Naive thymus-derived CD4-positive, alpha-beta T cell (primary cell): ENCODE measurements around the gene MRPL2. TPM values are rescaled to one million over a fixed set of nuclear protein-coding genes. Genes with fewer than 3 reads are reported as not detected.

ENCODE experiments used
- ATAC-seq: fragments of 150-1000 bp; cut with Tn5 transposase; 2 replicates; pipeline ENCODE4 v1.10.0; 2021; ENCODE audit warnings: mild to moderate bottlenecking, moderate library complexity
- CTCF ChIA-PET: fragments of 350-600 bp; sonication (Branson Sonifier 250); formaldehyde crosslinking; loops from one replicate; lab custom pipeline; 2021; ENCODE audit warnings: antibody characterized with exemption; lab: Charles Lee
- POLR2A ChIA-PET: fragments of 350-600 bp; sonication (Branson Sonifier 250); formaldehyde crosslinking; loops from one replicate; lab custom pipeline; 2021; ENCODE audit warnings: antibody characterized with exemption, inconsistent platforms; lab: Charles Lee
- DNase-seq, 9 donors: peaks; one replicate each; pipeline versions ENCODE4 v3.0.0 to v3.0.0-alpha.2; 2020 to 2022; ENCODE audit warnings: mixed read lengths in 1 of 9
- H3K27ac ChIP-seq: one replicate; pipeline ENCODE4 v1.7.0; 2013; ENCODE audit warnings: mild to moderate bottlenecking, low read depth, low read length, moderate library complexity
- H3K27me3 ChIP-seq, 2 donors: one replicate each; pipeline ENCODE4 v1.7.0; 2013; ENCODE audit warnings: low read length in 2 of 2, mild to moderate bottlenecking in 2 of 2, moderate library complexity in 2 of 2; ENCODE audit not compliant: control insufficient read depth in 2 of 2, insufficient read depth in 2 of 2
- H3K36me3 ChIP-seq, 3 experiments: 1 replicate in 2 of 3; 2 replicates in 1 of 3; pipeline ENCODE4 v1.7.0; 2013; ENCODE audit warnings: low read length in 3 of 3, mild to moderate bottlenecking in 3 of 3, moderate library complexity in 1 of 3; ENCODE audit not compliant: insufficient read depth in 3 of 3, control insufficient read depth in 2 of 3
- H3K4me1 ChIP-seq, 2 donors: one replicate each; pipeline ENCODE4 v1.7.0; 2013; ENCODE audit warnings: low read length in 2 of 2, mild to moderate bottlenecking in 2 of 2, moderate library complexity in 1 of 2; ENCODE audit not compliant: control insufficient read depth in 2 of 2, insufficient read depth in 2 of 2
- H3K4me3 ChIP-seq: 2 replicates; pipeline ENCODE4 v1.7.0; 2013; ENCODE audit warnings: mild to moderate bottlenecking, low read length
- H3K9me3 ChIP-seq, 3 experiments: 1 replicate in 2 of 3; 2 replicates in 1 of 3; pipeline ENCODE4 v1.7.0; 2013; ENCODE audit warnings: low read length in 3 of 3; ENCODE audit not compliant: control insufficient read depth in 2 of 3
- H3K27ac Mint-ChIP-seq, 9 donors: one replicate each; pipeline ENCODE4 v1.8.0; 2020 to 2022; ENCODE audit warnings: mixed read lengths in 9 of 9, mild to moderate bottlenecking in 8 of 9, moderate library complexity in 5 of 9, inconsistent platforms in 2 of 9
- H3K27me3 Mint-ChIP-seq, 5 donors: one replicate each; pipeline ENCODE4 v1.8.0; 2021 to 2022; ENCODE audit warnings: mixed read lengths in 5 of 5, mild to moderate bottlenecking in 1 of 5
- H3K36me3 Mint-ChIP-seq, 5 donors: one replicate each; pipeline ENCODE4 v1.8.0; 2020 to 2022; ENCODE audit warnings: mixed read lengths in 5 of 5, mild to moderate bottlenecking in 3 of 5, inconsistent platforms in 1 of 5
- H3K4me1 Mint-ChIP-seq, 7 donors: one replicate each; pipeline ENCODE4 v1.8.0; 2020 to 2022; ENCODE audit warnings: mixed read lengths in 7 of 7, mild to moderate bottlenecking in 3 of 7, inconsistent platforms in 1 of 7
- H3K4me3 Mint-ChIP-seq, 10 donors: one replicate each; pipeline ENCODE4 v1.8.0; 2020 to 2022; ENCODE audit warnings: mild to moderate bottlenecking in 10 of 10, mixed read lengths in 10 of 10, moderate library complexity in 6 of 10, inconsistent platforms in 2 of 10
- H3K9me3 Mint-ChIP-seq, 11 donors: one replicate each; pipeline ENCODE4 v1.8.0; 2020 to 2022; ENCODE audit warnings: mixed read lengths in 11 of 11, mild to moderate bottlenecking in 4 of 11, inconsistent platforms in 1 of 11, moderate library complexity in 1 of 11
- intact Hi-C, 2 donors: fragments of 100-400 bp; cut with micrococcal nuclease; formaldehyde crosslinking; loops; one replicate each; pipeline ENCODE4 v1.15.1; 2023
- polyA plus RNA-seq, 2 donors: library from polyadenylated mRNA; unstranded; fragments of 300-500 nt; fragmentation: Illumina TruSeq; gene quantifications; one replicate each; pipeline ENCODE4 v1.2.3, GENCODE V29; 2021
- total RNA-seq, 6 experiments: library from RNA in 5 of 6; stranded (reverse) in 5 of 6; gene quantifications; 1 replicate in 5 of 6; 2 replicates in 1 of 6; pipeline ENCODE4 v1.2.3 and lab custom pipeline; 2021 to 2026

MRPL2 gene
- total and polyA plus RNA-seq, 7 experiments from 2014 or later, result 32.0 to 58.6 (median 48.4) TPM

- CTCF ChIA-PET, result interaction anchor here (1.4 kb wide), 1 partner anchor 135 kb away, joined by 4 read pairs; no protein-coding TSS in a partner anchor
- Mint-ChIP-seq H3K27ac (peak overlapping the region in 5 of 9 donors; percentile 3 to 79 (median 41)), H3K27me3 (peaks cover 0 to 3% (median 0%) of the 10 kb centered on the region in 5 donors), H3K36me3 (peaks cover 0 to 32% (median 8%) of the 10 kb centered on the region in 5 donors), H3K4me3 (no peak overlapping the region), H3K9me3 (peaks cover 0 to under 1% (median 0%) of the 10 kb centered on the region in 11 donors), H3K4me1 (peaks cover 20 to 42% (median 33%) of the 10 kb centered on the region in 7 donors)
- peaks cover 7 to 13% of the 10 kb centered on the region in 2 donors for H3K4me1 ChIP-seq
- no peak for ATAC-seq
- H3K9me3 ChIP-seq, result no peaks in the 10 kb centered on the region
- intact Hi-C loops, result loop anchor here (1.0 to 2.0 kb wide), 3 partner anchors 108 to 134 kb away; no protein-coding TSS in a partner anchor
- no peak overlapping the region for H3K4me3 ChIP-seq
- H3K27ac ChIP-seq, result no peak overlapping the region
- H3K27me3 ChIP-seq, result no peaks in the 10 kb centered on the region
- POLR2A ChIA-PET, result interaction anchor here (0.9 to 2.0 kb wide), 2 partner anchors 28 to 80 kb away, joined by 4 to 9 read pairs; partner anchors contain the start of gene CNPY3
- DNase-seq, result peak in 6 of 9 donors; percentile 16 to 39 (median 29)
- H3K36me3 ChIP-seq, result peaks cover 0 to 67% (median 10%) of the 10 kb centered on the region in 3 experiments
Observed at GRCh38 chr6:43009124-43009523, 50.1 kb downstream of the MRPL2 start.

- no peak for ATAC-seq
- H3K36me3 Mint-ChIP-seq, result peaks cover 0 to 30% (median 8%) of the 10 kb centered on the region in 5 donors
- POLR2A ChIA-PET, result interaction anchor here (1.5 kb wide), 1 partner anchor 49 kb away, joined by 5 read pairs; no protein-coding TSS in a partner anchor
- CTCF ChIA-PET, result no interaction called here
- Histone ChIP-seq H3K9me3 (no peaks in the 10 kb centered on the region), H3K4me1 (no peaks in the 10 kb centered on the region), H3K4me3 (no peak overlapping the region), H3K36me3 (peaks cover 0 to 71% (median 10%) of the 10 kb centered on the region in 3 experiments), H3K27me3 (no peaks in the 10 kb centered on the region), H3K27ac (no peak overlapping the region)
- H3K9me3 Mint-ChIP-seq, result no peaks in the 10 kb centered on the region
- peaks cover 4 to 22% (median 16%) of the 10 kb centered on the region in 7 donors for H3K4me1 Mint-ChIP-seq
- DNase-seq, result no peak
- no peak overlapping the region for H3K4me3 Mint-ChIP-seq
- H3K27ac Mint-ChIP-seq, result peak overlapping the region in 3 of 9 donors; percentile 8 to 64 (median 32)
- H3K27me3 Mint-ChIP-seq, result no peaks in the 10 kb centered on the region
- intact Hi-C loops, result no loop called here
Observed at GRCh38 chr6:43007126-43007525, 52.1 kb downstream of the MRPL2 start.

GRCh38 chr6:43006251-43006650, 53.0 kb downstream of the MRPL2 start:
- H3K36me3 Mint-ChIP-seq, result peaks cover 0 to 26% (median 8%) of the 10 kb centered on the region in 5 donors
- ChIA-PET POLR2A (interaction anchor here (1.5 kb wide), 1 partner anchor 50 kb away, joined by 5 read pairs; no protein-coding TSS in a partner anchor), CTCF (interaction anchor here (0.6 to 1.8 kb wide), 2 partner anchors 137 to 522 kb away, joined by 4 to 7 read pairs; no protein-coding TSS in a partner anchor)
- Histone ChIP-seq H3K4me1 (no peaks in the 10 kb centered on the region), H3K27ac (no peak overlapping the region), H3K27me3 (no peaks in the 10 kb centered on the region), H3K36me3 (peaks cover 0 to 62% (median 9%) of the 10 kb centered on the region in 3 experiments), H3K9me3 (no peaks in the 10 kb centered on the region), H3K4me3 (no peak overlapping the region)
- no peak overlapping the region for H3K4me3 Mint-ChIP-seq
- no peaks in the 10 kb centered on the region for H3K27me3 Mint-ChIP-seq
- H3K27ac Mint-ChIP-seq, result peak overlapping the region in 2 of 9 donors; percentile 3 to 51
- H3K4me1 Mint-ChIP-seq, result peaks cover 0 to 14% (median 7%) of the 10 kb centered on the region in 7 donors
- no peak for ATAC-seq
- no peaks in the 10 kb centered on the region for H3K9me3 Mint-ChIP-seq
- intact Hi-C loops, result no loop called here
- DNase-seq, result no peak

GRCh38 chr6:43005844-43006243, 53.4 kb downstream of the MRPL2 start:
- peaks cover 0 to 12% (median 5%) of the 10 kb centered on the region in 7 donors for H3K4me1 Mint-ChIP-seq
- peaks cover 0 to 26% (median 8%) of the 10 kb centered on the region in 5 donors for H3K36me3 Mint-ChIP-seq
- ChIA-PET CTCF (interaction anchor here (0.6 to 1.8 kb wide), 2 partner anchors 138 to 522 kb away, joined by 4 to 7 read pairs; no protein-coding TSS in a partner anchor), POLR2A (interaction anchor here (0.6 to 1.9 kb wide), 3 partner anchors 8 to 136 kb away, joined by 3 to 10 read pairs (median 5); partner anchors contain the start of genes KLHDC3 and MEA1)
- H3K9me3 ChIP-seq, result no peaks in the 10 kb centered on the region
- H3K4me3 ChIP-seq, result no peak overlapping the region
- H3K27ac Mint-ChIP-seq, result peak overlapping the region in 2 of 9 donors; percentile 3 to 51
- H3K9me3 Mint-ChIP-seq, result no peaks in the 10 kb centered on the region
- H3K4me1 ChIP-seq, result no peaks in the 10 kb centered on the region
- DNase-seq (no peak), ATAC-seq (no peak)
- no peak overlapping the region for H3K27ac ChIP-seq
- no peaks in the 10 kb centered on the region for H3K27me3 ChIP-seq
- no peaks in the 10 kb centered on the region for H3K27me3 Mint-ChIP-seq
- intact Hi-C loops, result no loop called here
- no peak overlapping the region for H3K4me3 Mint-ChIP-seq
- peaks cover 0 to 58% (median 7%) of the 10 kb centered on the region in 3 experiments for H3K36me3 ChIP-seq

Other genes starting within 250 kb of the MRPL2 start
- gene RPL7L1, start 179.8 kb downstream of the MRPL2 start, total RNA-seq, result 10 to 100 TPM; 65.6 to 91.7 (median 78.1) TPM
- gene RPL7L1, start 179.8 kb downstream of the MRPL2 start, polyA plus RNA-seq, result 10 to 100 TPM; 71.4 to 90.7 TPM
- under 1 TPM in 2 of 5 experiments, not detected in 3; 0.56 to 0.93 TPM for gene PTCRA, start 143.4 kb downstream of the MRPL2 start, total RNA-seq
- not detected for gene PTCRA, start 143.4 kb downstream of the MRPL2 start, polyA plus RNA-seq
- 10 to 100 TPM; 58.6 to 98.9 (median 87.4) TPM for gene CNPY3, start 130.0 kb downstream of the MRPL2 start, total RNA-seq
- gene CNPY3, start 130.0 kb downstream of the MRPL2 start, polyA plus RNA-seq, result 100 to 1,000 TPM in 1 of 2 donors, 10 to 100 TPM in 1; 92.7 to 134 TPM
- 1 to 10 TPM in 3 of 5 experiments, under 1 TPM in 2; 0.95 to 2.6 (median 1.1) TPM for gene GNMT, start 98.7 kb downstream of the MRPL2 start, total RNA-seq
- not detected for gene GNMT, start 98.7 kb downstream of the MRPL2 start, polyA plus RNA-seq
- 10 to 100 TPM; 14.1 to 42.3 (median 28.0) TPM for gene PEX6, start 80.3 kb downstream of the MRPL2 start, total RNA-seq
- 10 to 100 TPM; 21.2 to 24.6 TPM for gene PEX6, start 80.3 kb downstream of the MRPL2 start, polyA plus RNA-seq
- gene PPP2R5D, start 74.9 kb downstream of the MRPL2 start, total RNA-seq, result 10 to 100 TPM; 19.7 to 60.4 (median 28.2) TPM
- 10 to 100 TPM; 21.5 to 34.0 TPM for gene PPP2R5D, start 74.9 kb downstream of the MRPL2 start, polyA plus RNA-seq
- gene MEA1, start 45.5 kb downstream of the MRPL2 start, total RNA-seq, result 10 to 100 TPM; 20.3 to 58.0 (median 32.7) TPM
- gene MEA1, start 45.5 kb downstream of the MRPL2 start, polyA plus RNA-seq, result 10 to 100 TPM; 58.2 to 72.3 TPM
- 10 to 100 TPM; 39.9 to 76.9 (median 67.4) TPM for gene KLHDC3, start 45.2 kb downstream of the MRPL2 start, total RNA-seq
- gene KLHDC3, start 45.2 kb downstream of the MRPL2 start, polyA plus RNA-seq, result 100 to 1,000 TPM; 128 to 145 TPM
- 10 to 100 TPM; 25.4 to 66.3 (median 48.4) TPM for gene RRP36, start 37.8 kb downstream of the MRPL2 start, total RNA-seq
- 10 to 100 TPM; 56.0 to 89.6 TPM for gene RRP36, start 37.8 kb downstream of the MRPL2 start, polyA plus RNA-seq
- gene CUL7, start 5.6 kb downstream of the MRPL2 start, total RNA-seq, result 10 to 100 TPM in 4 of 5 experiments, 1 to 10 TPM in 1; 9.8 to 14.5 (median 12.7) TPM
- gene CUL7, start 5.6 kb downstream of the MRPL2 start, polyA plus RNA-seq, result 1 to 10 TPM; 2.9 to 4.0 TPM
- 10 to 100 TPM; 16.5 to 56.9 (median 42.5) TPM for gene KLC4, start 197 bp upstream of the MRPL2 start, total RNA-seq
- 10 to 100 TPM; 11.6 to 12.7 TPM for gene KLC4, start 197 bp upstream of the MRPL2 start, polyA plus RNA-seq
- gene PTK7, start 16.9 kb upstream of the MRPL2 start, total RNA-seq, result 1 to 10 TPM in 4 of 5 experiments, under 1 TPM in 1; 0.51 to 3.5 (median 1.4) TPM
- under 1 TPM; 0.31 to 0.38 TPM for gene PTK7, start 16.9 kb upstream of the MRPL2 start, polyA plus RNA-seq
- gene SRF, start 111.8 kb upstream of the MRPL2 start, total RNA-seq, result 10 to 100 TPM; 22.5 to 49.4 (median 26.7) TPM
- gene SRF, start 111.8 kb upstream of the MRPL2 start, polyA plus RNA-seq, result 1 to 10 TPM; 4.0 to 6.6 TPM
- 100 to 1,000 TPM in 3 of 5 experiments, 10 to 100 TPM in 2; 58.1 to 123 (median 111) TPM for gene CUL9, start 122.8 kb upstream of the MRPL2 start, total RNA-seq
- 10 to 100 TPM; 12.3 to 25.6 TPM for gene CUL9, start 122.8 kb upstream of the MRPL2 start, polyA plus RNA-seq
- 10 to 100 TPM; 25.4 to 65.7 (median 33.9) TPM for gene DNPH1, start 170.0 kb upstream of the MRPL2 start, total RNA-seq
- gene DNPH1, start 170.0 kb upstream of the MRPL2 start, polyA plus RNA-seq, result 100 to 1,000 TPM; 119 to 141 TPM
- gene TTBK1, start 184.0 kb upstream of the MRPL2 start, total RNA-seq, result under 1 TPM in 2 of 5 experiments, not detected in 3; 0.05 to 0.29 TPM
- gene TTBK1, start 184.0 kb upstream of the MRPL2 start, polyA plus RNA-seq, result not detected
- not detected for gene SLC22A7, start 238.8 kb upstream of the MRPL2 start, total RNA-seq
- not detected for gene SLC22A7, start 238.8 kb upstream of the MRPL2 start, polyA plus RNA-seq
- 1 to 10 TPM in 4 of 5 experiments, not detected in 1; 2.1 to 7.4 (median 4.8) TPM for gene CRIP3, start 249.4 kb upstream of the MRPL2 start, total RNA-seq
- gene CRIP3, start 249.4 kb upstream of the MRPL2 start, polyA plus RNA-seq, result not detected